ENCODE results near the gene ENDOU.

DNA sequence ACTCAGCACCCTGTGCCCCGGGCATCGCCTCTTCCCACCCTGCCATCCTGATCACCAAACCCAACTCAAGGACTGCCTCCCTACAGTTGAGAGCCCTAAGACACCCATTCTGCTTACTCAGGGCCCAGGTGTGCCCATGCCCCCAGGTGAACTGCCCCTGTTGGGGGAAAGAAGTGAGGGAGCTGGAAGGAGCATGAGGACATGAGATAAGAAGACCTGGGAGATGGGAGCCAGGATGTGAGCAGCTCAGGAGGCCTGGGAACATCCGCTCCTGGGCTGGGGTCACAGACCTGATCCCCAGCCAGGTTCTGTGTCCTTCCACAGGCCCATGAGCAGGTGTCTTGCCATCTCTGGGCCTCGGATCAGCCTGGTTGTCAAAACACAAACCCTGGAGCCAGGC is 26.8 kb upstream of the ENDOU start:
- no peak for TF ChIP-seq POLR2AphosphoS5 (IDR thresholded peaks at IDR 0.05)
- TF ChIP-seq POLR2A (IDR thresholded peaks at IDR 0.05): no peak
- TF ChIP-seq, protein P1, sequence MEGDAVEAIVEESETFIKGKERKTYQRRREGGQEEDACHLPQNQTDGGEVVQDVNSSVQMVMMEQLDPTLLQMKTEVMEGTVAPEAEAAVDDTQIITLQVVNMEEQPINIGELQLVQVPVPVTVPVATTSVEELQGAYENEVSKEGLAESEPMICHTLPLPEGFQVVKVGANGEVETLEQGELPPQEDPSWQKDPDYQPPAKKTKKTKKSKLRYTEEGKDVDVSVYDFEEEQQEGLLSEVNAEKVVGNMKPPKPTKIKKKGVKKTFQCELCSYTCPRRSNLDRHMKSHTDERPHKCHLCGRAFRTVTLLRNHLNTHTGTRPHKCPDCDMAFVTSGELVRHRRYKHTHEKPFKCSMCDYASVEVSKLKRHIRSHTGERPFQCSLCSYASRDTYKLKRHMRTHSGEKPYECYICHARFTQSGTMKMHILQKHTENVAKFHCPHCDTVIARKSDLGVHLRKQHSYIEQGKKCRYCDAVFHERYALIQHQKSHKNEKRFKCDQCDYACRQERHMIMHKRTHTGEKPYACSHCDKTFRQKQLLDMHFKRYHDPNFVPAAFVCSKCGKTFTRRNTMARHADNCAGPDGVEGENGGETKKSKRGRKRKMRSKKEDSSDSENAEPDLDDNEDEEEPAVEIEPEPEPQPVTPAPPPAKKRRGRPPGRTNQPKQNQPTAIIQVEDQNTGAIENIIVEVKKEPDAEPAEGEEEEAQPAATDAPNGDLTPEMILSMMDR (IDR thresholded peaks at IDR 0.05 in 8 of 11, conservative IDR thresholded peaks at IDR 0.05 in 3 of 11): no peak
